Activated CD4-positive, alpha-beta T cell treated with anti-CD3 and anti-CD28 coated beads, Interleukin-2, amount 50 U/mL, for 1 hour (primary cell): Measurements from ENCODE around the gene KLHL6.

Experiments used
- DNase-seq: peaks from one replicate; pipeline ENCODE4 v3.0.0-alpha.2; 2020

Gene KLHL6

DNA sequence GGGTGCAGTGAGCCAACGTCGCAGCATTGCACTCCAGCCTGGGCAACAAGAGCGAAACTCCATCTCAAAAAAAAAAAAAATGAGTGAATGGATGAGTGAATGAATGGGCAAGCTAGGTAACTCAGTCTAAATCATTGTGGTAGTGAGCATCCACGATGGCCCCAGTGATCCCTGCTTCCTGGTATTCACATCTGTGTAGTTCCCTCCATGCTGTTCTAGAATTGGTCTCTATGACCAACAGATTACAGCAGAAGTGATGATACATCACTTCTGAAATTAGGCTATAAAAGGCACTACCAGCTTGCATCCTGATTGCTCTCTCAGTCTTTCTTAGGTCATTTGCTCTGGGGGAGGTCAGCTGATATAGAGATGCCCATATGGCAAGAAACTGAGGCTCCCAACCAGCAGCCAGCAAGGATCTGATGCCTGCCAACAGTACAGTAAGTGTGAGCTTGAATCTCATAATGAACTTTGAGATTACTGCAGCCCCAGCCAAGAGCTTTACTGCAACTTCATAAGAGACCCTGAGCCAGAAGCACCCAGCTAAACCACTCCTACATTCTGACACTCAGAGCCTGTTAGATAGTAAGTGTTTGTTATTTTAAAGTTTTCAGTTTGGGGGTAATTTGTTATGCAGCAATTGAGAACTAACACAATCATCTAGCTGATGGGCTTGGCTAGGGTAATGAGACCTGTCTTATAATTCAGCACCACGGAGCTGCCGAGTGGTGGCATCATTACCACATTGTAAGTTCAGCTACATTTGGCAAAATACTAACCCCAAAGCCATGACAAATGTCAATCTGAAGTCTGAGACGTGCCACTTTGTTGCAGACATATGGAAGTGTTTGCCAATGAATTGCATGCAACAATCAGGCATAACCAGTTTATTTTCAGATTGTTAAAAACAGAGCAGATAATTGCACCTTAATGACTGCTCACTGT is 53.0 kb downstream of the KLHL6 start:
- no peak for DNase-seq

DNA sequence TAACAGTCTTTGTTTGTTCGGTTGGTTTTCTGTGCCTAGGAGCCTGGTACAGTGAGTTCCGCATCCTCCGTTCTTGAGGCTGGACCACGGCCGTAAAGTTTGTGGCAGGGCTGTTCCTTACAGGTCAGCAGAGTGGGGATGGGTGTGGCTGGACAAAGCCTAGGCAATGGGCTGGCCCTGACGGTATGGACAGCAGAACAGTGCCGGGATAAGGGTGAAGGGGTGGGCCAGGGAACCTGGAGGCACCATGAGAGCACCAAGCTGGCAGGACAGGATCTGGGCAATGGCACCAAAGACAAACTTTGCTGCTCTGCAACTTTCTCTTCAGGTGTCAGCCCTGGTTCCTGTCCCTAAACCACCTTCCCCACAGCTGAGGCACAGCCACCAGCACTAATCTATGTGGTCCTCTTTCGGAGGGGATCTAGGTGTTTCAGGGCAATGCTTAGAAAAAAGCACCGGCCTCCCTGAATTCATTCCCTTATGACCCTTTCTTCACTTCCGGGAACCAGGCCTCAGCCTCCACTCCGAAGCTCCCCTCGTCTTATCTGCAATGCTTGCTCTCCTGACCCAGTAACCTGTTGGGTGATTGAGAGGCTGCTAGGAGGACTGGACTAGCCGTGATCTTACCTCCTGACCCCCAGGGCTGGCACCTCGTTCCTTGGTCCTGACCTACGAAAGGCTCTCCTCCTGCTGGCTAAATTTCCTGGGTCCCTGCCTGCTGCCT is 54.4 kb downstream of the KLHL6 start:
- DNase-seq, result no peak

DNA sequence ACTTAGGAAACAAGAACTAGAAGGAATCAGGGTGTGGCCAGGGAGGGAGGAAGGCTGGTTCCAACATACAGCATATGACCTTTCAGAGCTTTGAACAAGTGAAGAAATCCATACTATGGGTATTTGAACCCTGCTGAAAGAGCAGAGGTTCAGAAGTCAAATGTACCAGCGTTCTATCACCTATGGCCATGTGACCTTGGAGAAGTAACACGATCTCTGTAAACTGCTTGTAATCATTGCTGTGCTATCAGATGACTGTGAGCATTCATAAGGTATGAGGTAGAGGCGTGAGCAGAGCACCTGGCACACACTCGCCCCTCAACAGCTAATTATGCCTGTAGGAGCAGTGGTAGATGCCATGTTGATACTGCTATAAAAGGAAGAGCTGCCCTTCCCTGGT is 55.2 kb downstream of the KLHL6 start:
- no peak for DNase-seq

DNA sequence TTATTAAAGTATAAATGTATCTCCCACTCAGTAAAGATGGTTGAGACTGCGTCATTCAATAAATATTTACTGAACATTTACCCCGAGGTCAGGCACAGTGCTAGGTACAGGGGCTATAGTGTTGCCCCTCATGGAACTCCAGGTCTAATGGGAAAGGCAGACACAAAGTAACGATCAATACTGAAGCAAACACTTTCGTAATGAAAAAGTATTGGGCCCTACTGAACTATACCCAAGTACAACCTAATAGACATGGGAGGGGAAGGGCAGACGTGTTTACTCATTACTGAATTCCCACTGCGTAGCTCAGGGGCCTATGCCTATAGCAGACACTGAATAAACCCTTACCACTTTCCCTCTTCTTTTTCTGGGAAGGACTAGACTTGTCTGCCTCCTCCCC is 56.9 kb downstream of the KLHL6 start:
- no peak for DNase-seq

DNA sequence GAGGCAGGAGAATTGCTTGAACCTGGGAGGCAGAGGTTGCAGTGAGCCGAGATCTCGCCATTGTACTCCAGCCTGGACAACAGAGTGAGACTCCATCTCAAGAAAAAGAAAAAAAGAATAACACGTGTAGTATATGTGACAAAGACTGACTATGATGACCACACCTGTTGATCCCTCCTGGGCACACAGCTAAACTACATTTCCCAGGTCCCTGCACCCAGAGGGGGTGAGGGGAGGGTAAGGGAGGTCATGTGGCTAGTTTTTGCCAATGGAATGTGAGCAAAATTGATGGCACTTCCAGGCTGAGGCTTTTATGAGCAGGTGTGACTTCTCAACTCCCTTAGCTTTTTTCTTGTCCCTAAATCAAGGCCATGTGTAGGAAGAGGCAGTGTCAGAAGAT is 58.2 kb downstream of the KLHL6 start:
- DNase-seq, result no peak

DNA sequence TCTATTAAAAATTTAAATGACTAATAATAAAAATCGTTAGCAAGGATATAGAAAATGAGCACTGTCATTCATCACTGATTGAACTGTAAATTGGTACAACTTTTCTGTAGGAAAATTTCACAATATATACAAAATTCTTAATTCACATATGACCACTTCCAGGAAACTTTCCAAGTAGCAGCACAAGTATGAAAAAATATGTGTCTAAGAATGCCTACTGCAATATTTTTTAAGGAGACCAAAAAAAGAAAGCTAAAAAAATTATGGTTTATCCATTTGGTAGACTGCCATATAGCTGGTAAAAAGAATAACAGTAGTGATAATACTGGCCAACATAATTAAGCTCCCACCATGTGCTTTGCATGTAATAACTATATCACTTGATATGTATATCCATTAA is 59.2 kb downstream of the KLHL6 start:
- DNase-seq, result no peak

DNA sequence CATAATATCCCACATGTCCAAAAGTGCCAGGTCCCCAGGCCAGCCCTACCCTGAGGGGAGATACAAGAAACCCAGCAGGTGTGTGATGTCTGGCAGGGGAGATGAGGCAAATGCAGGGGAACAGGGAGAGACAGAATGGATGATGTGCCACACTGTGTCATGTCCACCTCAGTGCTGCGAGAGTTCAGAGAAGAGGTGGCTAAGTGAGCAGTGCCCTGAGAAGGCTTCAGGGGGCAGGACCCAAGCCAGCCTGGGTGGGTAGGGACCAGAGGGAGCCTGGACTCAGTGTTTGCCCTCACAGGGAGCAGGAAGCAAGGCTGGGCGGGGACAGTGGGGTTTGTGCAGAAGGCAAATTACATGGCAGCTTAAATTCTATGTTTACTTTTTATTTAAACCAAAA is 61.2 kb downstream of the KLHL6 start:
- DNase-seq, result no peak

DNA sequence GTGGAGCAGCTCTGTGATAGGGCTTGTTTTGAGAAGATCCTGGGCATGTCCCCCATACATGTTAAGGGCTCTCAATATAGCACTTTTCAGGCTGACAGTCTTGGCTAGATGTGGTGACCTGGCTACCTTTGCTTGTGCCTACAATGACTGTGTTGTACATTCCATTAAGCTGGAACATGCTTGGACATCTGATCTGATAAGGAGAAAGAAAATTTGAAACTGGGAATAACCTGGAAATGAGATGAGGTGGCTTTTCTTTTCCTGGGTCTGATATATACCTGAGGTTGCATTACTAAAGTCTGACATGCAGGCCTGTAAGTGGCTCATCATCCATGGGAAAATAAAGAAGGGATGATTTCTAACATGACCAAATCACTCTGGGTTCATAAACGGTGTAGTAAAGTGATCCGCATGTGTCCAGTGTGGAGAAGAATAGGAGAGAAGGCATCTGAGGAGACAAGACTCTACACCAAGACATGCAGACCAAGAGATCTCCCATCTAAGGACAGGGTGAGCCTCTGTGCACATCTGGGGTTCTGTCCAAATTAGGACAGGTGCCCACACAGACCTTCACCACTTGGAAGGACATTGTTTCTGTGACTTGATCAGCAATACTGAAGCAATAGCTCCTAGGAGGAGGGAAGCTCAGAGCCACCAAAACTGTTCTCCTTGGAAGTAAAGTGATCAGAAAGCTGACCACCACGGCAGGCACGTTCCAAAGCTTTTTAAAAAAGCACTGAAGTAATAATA is 62.0 kb downstream of the KLHL6 start:
- DNase-seq, result no peak

DNA sequence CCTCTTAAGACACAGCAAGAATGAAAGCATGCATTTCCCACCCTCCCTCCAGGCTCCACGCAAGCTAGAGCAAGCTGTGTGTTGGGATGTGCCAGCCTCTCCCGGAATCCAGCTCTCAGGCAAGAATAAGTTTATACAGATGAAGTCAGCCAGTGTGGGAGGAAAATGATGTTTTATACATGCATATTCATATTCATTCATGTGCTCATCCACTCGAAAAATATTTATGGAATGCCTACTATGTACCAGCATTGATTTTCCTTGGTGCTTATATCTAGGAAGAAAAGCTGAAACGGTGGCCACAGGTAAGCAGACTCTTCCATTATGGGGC is 62.7 kb downstream of the KLHL6 start:
- DNase-seq, result no peak

DNA sequence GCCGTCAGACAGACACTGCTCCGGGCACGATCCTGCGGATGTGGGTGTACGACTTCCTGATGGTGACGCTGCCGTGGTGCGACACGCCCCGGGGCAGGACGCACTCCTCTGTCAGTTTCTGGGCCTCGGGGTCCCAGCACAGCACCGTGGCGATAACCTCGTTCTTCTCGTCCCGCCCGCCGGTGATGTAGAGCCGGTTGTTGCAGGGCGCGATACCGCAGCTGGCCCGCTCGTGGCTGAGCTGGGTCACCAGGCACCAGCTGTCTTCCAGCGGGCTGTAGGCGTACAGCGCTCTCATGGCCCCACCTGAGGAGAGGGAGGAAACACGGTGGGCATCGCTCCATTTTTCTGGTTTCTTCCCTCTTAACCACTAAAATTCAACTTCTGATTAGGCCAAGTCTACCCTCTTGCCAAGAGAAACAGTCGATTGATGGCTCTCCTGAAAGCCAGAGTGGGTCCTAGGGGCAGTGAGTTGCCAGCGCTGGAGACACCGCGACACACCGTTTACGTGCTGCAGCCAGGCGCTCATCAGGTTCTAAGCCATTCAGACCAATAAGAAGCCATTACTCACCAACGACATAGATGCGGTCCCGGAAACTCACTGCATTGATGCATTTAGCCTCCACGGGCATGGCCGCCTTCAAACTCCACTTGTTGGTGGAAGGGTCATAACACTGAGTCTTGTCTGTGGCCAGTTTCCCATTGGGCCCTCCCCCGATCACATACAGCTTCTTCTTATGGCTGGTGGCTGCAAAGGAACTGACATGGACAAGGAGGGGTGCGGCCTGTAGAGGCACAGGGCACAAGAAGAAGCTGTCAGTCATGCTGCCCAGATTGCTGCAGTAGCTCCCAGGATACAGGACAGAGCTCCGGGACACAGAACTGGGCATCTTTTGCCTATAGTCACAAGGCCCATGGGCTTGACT is 63.3 kb downstream of the KLHL6 start:
- DNase-seq, result no peak

DNA sequence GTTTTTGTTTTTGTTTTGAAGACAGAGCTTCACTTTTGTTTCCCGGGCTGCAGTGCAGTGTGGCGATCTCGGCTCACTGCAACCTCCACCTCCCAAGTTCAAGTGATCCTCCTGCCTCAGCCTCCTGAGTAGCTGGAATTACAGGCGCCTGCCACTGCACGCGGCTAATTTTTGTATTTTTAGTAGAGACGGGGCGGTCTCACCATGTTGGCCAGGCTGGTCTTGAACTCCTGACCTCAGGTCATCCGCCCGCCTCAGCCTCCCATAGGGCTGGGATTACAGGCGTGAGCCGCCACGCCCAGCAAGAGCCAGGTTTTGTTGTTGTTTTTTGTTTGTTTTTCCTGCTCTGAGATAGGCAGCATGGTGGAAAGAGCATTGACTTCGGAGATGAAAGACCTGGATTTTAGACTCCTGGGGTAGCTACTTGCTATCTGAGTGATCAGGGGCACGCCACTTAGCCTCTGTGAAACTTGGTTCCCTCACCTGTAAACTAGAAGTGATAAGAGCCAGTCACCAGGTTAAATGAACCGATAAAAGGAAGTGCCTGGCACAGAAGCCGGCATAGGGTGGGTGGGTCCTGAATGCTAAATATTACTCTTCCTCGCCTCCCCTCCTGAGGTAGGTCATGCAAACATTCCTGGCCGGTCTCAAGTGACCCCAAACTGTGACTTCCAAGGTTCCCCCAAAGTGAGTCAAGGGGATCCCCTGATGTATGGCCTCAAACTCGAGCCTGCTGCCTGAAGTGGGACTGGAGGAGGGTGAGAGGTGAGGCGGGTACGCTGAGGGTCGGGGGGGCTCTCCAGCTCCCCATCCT is 64.2 kb downstream of the KLHL6 start:
- DNase-seq, result no peak

DNA sequence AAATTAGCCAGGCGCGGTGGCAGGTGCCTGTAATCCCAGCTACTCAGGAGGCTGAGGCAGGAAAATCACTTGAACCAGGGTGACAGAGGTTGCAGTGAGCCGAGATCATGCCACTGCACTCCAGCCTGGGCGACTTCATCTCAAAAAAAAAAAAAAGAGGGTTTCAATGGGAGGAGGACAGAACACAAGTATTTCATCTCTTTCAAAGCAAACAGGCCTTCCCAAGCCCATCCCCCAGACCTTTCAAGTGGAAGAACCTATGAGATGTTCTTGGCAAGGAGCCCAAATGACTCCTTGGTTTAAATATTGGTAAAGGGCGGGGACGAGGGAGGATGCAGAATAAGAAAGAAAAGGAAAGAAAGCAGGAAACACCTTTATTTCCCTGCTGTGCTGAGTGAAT is 64.9 kb downstream of the KLHL6 start:
- no peak for DNase-seq

DNA sequence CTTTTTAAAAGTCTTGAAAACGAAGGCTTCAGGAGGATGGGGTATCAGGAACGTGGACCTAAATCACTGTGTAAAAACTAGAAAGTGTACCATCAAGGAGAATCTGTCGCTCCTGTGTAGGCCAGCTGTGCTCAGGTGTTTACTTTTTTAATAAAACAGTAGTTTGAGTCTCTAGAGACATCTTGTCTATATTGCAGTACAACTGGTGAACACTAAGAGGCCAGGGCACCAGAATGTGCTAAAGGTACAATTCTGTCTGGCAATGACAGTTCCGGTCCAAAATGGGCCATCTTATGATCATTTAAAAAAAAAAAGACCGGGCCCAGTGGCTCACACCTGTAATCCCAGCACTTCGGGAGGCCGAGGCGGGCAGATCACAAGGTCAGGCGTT is 65.3 kb downstream of the KLHL6 start:
- no peak for DNase-seq

DNA sequence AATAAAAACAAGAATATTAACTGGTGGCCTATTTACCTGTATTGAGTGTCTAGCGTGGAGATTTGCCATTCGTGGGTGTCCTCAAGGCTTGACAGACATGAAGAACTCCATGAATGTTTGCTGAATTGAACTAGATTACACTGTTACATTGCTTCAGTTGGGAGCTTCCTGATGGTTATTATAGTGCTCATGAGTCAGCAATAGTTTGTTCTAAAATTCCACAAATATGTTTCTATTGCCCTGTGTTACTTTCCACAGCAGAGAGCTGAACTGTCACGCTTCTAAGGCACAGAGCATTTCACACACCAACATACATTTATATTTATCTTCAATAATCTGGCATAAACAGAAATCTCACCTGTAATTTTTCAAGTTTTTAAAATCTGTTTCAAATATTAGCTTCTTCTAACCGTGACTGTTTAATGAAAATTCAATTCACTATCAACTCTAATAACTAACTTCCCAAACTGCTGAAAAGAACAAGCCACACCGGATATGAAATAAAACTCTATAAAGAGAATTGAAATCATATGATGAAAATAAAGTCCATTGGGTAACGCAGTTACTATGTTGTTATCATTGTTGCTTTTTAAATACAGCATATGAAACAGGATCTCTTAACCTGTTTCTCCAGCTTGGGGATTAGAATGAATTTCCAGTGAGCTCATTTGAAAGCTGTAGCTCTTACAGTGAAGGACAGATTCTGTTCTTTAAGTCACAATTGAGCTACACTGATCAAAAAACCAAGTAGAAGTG is 65.9 kb downstream of the KLHL6 start:
- no peak for DNase-seq

DNA sequence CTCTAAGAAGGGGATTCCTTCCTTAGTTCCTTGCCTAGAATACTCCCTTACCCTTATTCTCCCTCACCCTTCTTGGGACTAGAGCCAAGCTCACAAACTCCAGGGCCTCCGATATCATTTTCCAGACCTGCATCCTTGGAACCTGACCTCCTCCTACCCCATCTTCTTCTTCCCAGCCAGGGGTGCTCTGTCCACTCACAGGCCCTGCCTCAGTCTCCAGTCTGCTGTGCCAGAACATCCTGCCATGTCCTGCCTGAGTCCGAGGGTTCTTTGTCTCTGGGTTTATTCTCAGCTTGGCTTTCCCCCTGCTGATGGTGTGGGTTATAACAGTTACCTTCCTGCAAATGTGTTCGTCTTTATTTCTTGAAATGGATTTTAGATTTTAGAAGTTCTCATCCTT is 67.2 kb downstream of the KLHL6 start:
- DNase-seq, result no peak

DNA sequence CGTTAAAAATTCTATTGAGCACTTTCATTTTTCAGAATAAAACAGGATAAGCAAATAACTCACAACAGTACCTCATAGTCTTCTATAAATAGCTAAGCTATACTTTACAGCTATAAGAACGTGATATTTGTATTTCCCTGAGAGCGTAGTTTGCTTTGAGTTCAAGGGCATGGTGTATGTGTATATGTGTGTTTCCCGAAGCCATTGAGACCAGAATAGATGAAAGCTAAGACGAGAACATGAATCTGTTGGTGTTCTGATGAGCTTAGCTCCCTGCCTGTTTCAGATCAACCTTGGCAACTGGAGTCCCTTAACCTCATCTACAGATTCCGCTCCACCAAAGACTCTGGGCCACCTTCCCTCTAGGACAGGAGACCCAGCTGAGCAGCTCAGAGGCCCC is 67.6 kb downstream of the KLHL6 start:
- DNase-seq, result no peak

DNA sequence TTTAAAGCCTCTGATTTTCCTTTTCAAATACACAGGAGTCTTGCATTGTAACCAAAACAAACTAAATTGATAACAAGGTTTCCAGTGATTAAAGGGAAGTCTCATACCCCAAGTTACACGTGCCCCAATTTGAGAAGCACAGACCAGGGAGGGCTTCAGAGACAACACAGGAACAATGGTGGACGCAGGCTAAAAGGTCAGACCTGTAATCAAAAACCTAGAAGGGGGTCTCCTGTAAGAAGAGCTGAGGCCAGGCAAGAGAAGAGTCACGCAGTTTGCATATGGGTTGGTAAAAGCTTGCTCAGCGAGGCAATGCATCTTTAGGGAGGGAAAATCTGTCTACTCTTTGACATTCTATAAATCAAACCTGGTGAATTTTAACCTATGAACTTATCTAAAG is 68.5 kb downstream of the KLHL6 start:
- DNase-seq, result no peak

DNA sequence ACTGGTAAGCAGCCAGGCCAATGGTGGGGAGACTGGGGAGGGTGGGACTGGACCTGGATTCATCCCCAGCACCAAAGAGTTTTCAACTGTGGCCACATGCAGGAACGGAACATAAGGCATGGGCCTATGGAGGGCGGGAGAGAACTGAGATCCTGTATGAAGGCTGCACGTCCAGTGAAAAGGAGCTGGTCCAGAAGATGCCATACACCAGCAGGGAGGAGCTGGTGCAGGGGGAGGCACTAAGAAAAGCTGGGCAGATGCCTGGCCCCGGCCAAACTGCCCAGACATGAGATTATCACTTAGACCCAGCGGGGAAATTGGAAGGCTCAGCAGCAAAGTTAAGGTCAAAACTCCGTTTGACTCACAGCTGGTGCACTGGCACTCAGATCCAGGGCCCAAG is 69.0 kb downstream of the KLHL6 start:
- DNase-seq, result no peak

DNA sequence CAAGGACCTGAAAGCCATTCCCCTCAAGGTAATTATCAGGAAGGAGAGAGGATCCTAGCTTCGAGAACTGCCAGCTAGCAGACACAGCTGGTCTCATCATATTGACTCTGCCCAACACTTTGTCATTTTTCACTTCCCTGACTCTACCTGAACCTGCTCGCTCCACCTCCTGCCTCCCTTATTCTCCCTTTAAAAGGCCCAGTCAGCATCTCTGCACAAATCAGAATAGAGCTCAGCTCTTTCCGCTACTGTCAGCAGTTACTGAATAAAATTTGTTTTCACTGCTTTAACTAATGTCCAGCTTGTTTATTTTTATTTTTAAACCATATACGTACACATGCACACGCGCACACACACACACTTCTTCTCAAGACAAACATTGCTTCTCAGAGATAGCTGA is 69.9 kb downstream of the KLHL6 start:
- no peak for DNase-seq

DNA sequence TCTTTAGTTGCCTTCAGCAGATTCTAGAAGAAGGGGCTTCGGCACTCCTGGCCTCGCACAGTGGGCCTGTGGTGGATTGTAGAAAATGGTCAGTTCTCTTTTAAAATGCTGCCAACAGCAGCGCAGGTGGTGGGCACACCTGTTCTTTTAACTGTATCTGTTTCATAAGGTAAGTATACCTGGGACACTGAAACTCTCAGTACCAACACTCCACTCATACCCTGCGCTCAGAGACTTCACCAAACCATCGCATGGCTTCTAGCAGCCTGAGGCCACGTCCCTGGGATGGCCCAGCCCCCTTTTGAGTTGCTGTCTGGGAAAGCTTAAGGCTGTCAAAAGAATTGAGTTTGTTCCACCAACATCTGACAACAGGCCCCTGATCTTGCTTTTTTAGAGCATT is 70.4 kb downstream of the KLHL6 start:
- DNase-seq, result no peak
